Adipose tissue (tissue), 3 donors: Measurements from ENCODE around the gene ABI3BP. TPM values are rescaled to one million over a fixed set of nuclear protein-coding genes. Genes with fewer than 3 reads are reported as not detected.
"Not testable (repeated sequence)": the region's sequence is repeated elsewhere in the genome, so short reads cannot be mapped to it uniquely, and the experiment has no call there.

Source experiments
- H3K27ac ChIP-seq: one replicate; pipeline ENCODE4 v1.5.1; 2013; ENCODE audit warnings: low read depth, low read length
- WGBS, 3 donors: extraction: QIAGEN DNeasy Blood & Tissue Kit; methylation state at CpG; one replicate each; pipeline ENCODE4 v1.1.7; 2013; 5-methylcytosine and 5-hydroxymethylcytosine counted together
- polyA plus RNA-seq, 3 donors: library from polyadenylated mRNA; stranded (reverse); fragments of 200-250 nt; gene quantifications; one replicate each; pipeline ENCODE4 v1.2.3, GENCODE V29; 2013
- donor health status: healthy with polysubstance abuse.
- donor health status: Bipolar disorder and iron deficiency.
- donor health status: healthy.

Gene ABI3BP
- 10 to 100 TPM in 2 of 3 donors, 1 to 10 TPM in 1; 2.4 to 16.4 (median 16.1) TPM for polyA plus RNA-seq

GRCh38 chr3:100993309-100993708 is at the start of gene ABI3BP:
Gene ABI3BP, minus strand, starts transcription at chr3:100993421. Its CDS starts 37 bp downstream, at chr3:100993384.
- H3K27ac ChIP-seq = no peak within 1 kb of the TSS
- WGBS, 3 donors = 20 to 31% (median 23%) methylated on average over 5 of the region's 5 CpGs

GRCh38 chr3:101039285-101039684 is 46.1 kb upstream of the ABI3BP start:
- no peak overlapping the region for H3K27ac ChIP-seq
- 34 to 86% (median 74%) methylated on average over 2 of the region's 2 CpGs for WGBS, 3 donors

GRCh38 chr3:101038880-101039279 is 45.7 kb upstream of the ABI3BP start:
- no peak overlapping the region for H3K27ac ChIP-seq
- WGBS, 3 donors = 36 to 78% (median 51%) methylated on average over 1 of the region's 1 CpG

GRCh38 chr3:101038393-101038792 is 45.2 kb upstream of the ABI3BP start:
- no peak overlapping the region for H3K27ac ChIP-seq
- 91 to 100% (median 94%) methylated on average over 1 of the region's 1 CpG for WGBS, 3 donors

- 83 to 95% (median 88%) methylated on average over 5 of the region's 5 CpGs for WGBS, 3 donors
- no peak overlapping the region for H3K27ac ChIP-seq
Observed at GRCh38 chr3:101037613-101038012, 44.4 kb upstream of the ABI3BP start.

- WGBS, 3 donors = 84 to 90% (median 86%) methylated on average over 3 of the region's 3 CpGs
- no peak overlapping the region for H3K27ac ChIP-seq
Observed at GRCh38 chr3:101036676-101037075, 43.5 kb upstream of the ABI3BP start.

GRCh38 chr3:101036213-101036618 is 43.0 kb upstream of the ABI3BP start:
- H3K27ac ChIP-seq = no peak overlapping the region
- 28 to 58% (median 40%) methylated on average over 1 of the region's 1 CpG for WGBS, 3 donors

- 82 to 95% (median 91%) methylated on average over 5 of the region's 5 CpGs for WGBS, 3 donors
- no peak overlapping the region for H3K27ac ChIP-seq
Observed at GRCh38 chr3:101027286-101027685, 34.1 kb upstream of the ABI3BP start.

- no peak overlapping the region for H3K27ac ChIP-seq
- WGBS, 3 donors = 63 to 80% (median 75%) methylated on average over 2 of the region's 2 CpGs
Observed at GRCh38 chr3:101026881-101027280, 33.7 kb upstream of the ABI3BP start.

GRCh38 chr3:101026244-101026643 is 33.0 kb upstream of the ABI3BP start:
- WGBS, 3 donors = 72 to 80% (median 80%) methylated on average over 2 of the region's 2 CpGs
- no peak overlapping the region for H3K27ac ChIP-seq

- no peak overlapping the region for H3K27ac ChIP-seq
- 70 to 89% (median 79%) methylated on average over 3 of the region's 3 CpGs for WGBS, 3 donors
Observed at GRCh38 chr3:101020351-101021015, 27.3 kb upstream of the ABI3BP start.

GRCh38 chr3:101017017-101017416 is 23.8 kb upstream of the ABI3BP start:
- 28 to 63% (median 42%) methylated on average over 1 of the region's 1 CpG for whole genome bisulfite sequencing, 3 donors
- no peak overlapping the region for H3K27ac ChIP-seq

- WGBS, 3 donors = 90 to 95% (median 95%) methylated on average over 8 to 9 of the region's 9 CpGs
- not testable (repeated sequence) for H3K27ac ChIP-seq
Observed at GRCh38 chr3:101012312-101012711, 19.1 kb upstream of the ABI3BP start.

- H3K27ac ChIP-seq = no peak overlapping the region
Observed at GRCh38 chr3:101011136-101011535, 17.9 kb upstream of the ABI3BP start.

GRCh38 chr3:101010296-101010695 is 17.1 kb upstream of the ABI3BP start:
- 47 to 64% (median 62%) methylated on average over 1 of the region's 1 CpG for WGBS, 3 donors
- no peak overlapping the region for H3K27ac ChIP-seq

- 21 to 55% (median 41%) methylated on average over 2 of the region's 2 CpGs for WGBS, 3 donors
- H3K27ac ChIP-seq = no peak overlapping the region
Observed at GRCh38 chr3:101009386-101009785, 16.2 kb upstream of the ABI3BP start.

GRCh38 chr3:100999160-100999559 is 5.9 kb upstream of the ABI3BP start:
- H3K27ac ChIP-seq = no peak overlapping the region
- WGBS, 3 donors = 77 to 79% (median 77%) methylated on average over 2 of the region's 2 CpGs

GRCh38 chr3:100994809-100995208 is 1.6 kb upstream of the ABI3BP start:
- no peak overlapping the region for H3K27ac ChIP-seq
- WGBS, 3 donors = 60 to 78% (median 74%) methylated on average over 2 of the region's 2 CpGs

GRCh38 chr3:100994187-100994586 is 966 bp upstream of the ABI3BP start:
- no peak overlapping the region for H3K27ac ChIP-seq
- WGBS, 3 donors = 59 to 83% (median 80%) methylated on average over 5 of the region's 5 CpGs

GRCh38 chr3:100992231-100993012 is 799 bp downstream of the ABI3BP start:
- WGBS, 3 donors = 20 to 23% (median 21%) methylated on average over 3 of the region's 3 CpGs
- H3K27ac ChIP-seq = no peak overlapping the region
